A549 (cell line): Measurements from ENCODE around the gene SERPINC1. TPM values are rescaled to one million over a fixed set of nuclear protein-coding genes. Genes with fewer than 3 reads are reported as not detected.

Experiments used
- ATAC-seq, 2 experiments: fragments of 200-7000 bp in 1 of 2; fragments of >200 bp in 1 of 2; cut with Nextera tagmentation in 1 of 2; cut with Tn5 transposase in 1 of 2; 3 replicates each; pipeline versions ENCODE4 v1.8.0 to v1.9.1; 2018 to 2020; ENCODE audit warnings: mild to moderate bottlenecking in 1 of 2, moderate library complexity in 1 of 2
- CTCF ChIA-PET: fragments of 300-600 bp; sonication (Branson Sonifier 250); formaldehyde crosslinking; extraction: SDS; loops from one replicate; lab custom pipeline; 2021; ENCODE audit warnings: antibody characterized with exemption, inconsistent platforms; lab: Yijun Ruan, JAX
- POLR2A ChIA-PET: fragments of 350-600 bp; formaldehyde crosslinking; extraction: SDS; loops from one replicate; lab custom pipeline; 2021; ENCODE audit warnings: antibody characterized with exemption, inconsistent platforms; lab: Yijun Ruan, JAX
- DNase-seq, 2 experiments: peaks; one replicate each; pipeline versions ENCODE4 v3.0.0 to v3.0.0-alpha.2; 2011 to 2016; ENCODE audit warnings: low read depth in 1 of 2, low spot score in 1 of 2
- FAIRE-seq: peaks from 2 replicates; lab custom pipeline; 2011; peaks lifted over from hg19 to GRCh38; lab: Jason Lieb, UNC
- H3K27ac ChIP-seq, 2 experiments: fragments of >200 bp; sonication (Bioruptor Twin); formaldehyde crosslinking; 3 replicates each; pipeline ENCODE4 v1.5.1; 2016 to 2017
- H3K4me1 ChIP-seq: fragments of >200 bp; sonication (Bioruptor Twin); formaldehyde crosslinking; 3 replicates; pipeline ENCODE4 v1.6.1; 2016
- H3K4me2 ChIP-seq: fragments of >200 bp; sonication (Bioruptor Twin); formaldehyde crosslinking; 3 replicates; pipeline ENCODE4 v1.6.1; 2016
- H3K4me3 ChIP-seq: fragments of >200 bp; sonication (Bioruptor Twin); formaldehyde crosslinking; 3 replicates; pipeline ENCODE4 v1.5.1; 2016
- H3K9me3 ChIP-seq: fragments of >200 bp; sonication (Bioruptor Twin); formaldehyde crosslinking; 3 replicates; pipeline ENCODE4 v1.6.1; 2016
- ATOH8 ChIP-seq: fragments of 250-450 bp; sonication (Bioruptor Pico); IDR thresholded peaks from 2 replicates; pipeline ENCODE4 v1.5.0; 2020; ENCODE audit warnings: low read depth, mild to moderate bottlenecking, moderate library complexity
- CBX2 ChIP-seq: fragments of 200-600 bp; sonication (generic); IDR thresholded peaks from 2 replicates; pipeline ENCODE4 v1.6.1; 2016; ENCODE audit warnings: low read depth, mild to moderate bottlenecking, borderline replicate concordance
- E2F6 ChIP-seq: IDR thresholded peaks from 2 replicates; pipeline ENCODE4 v1.6.1; 2012; ENCODE audit warnings: low read depth, borderline replicate concordance
- FOSB ChIP-seq: fragments of 250-450 bp; sonication (Bioruptor Pico); IDR thresholded peaks from 2 replicates; pipeline ENCODE4 v1.5.0; 2020; ENCODE audit warnings: mild to moderate bottlenecking, moderate library complexity
- FOSL2 ChIP-seq, 2 experiments: fragments of 450-650 bp in 1 of 2; fragments of >200 bp in 1 of 2; sonication (Bioruptor Twin) in 1 of 2; formaldehyde crosslinking; IDR thresholded peaks; 2 replicates each; pipeline versions ENCODE4 v1.5.0 to v1.6.1; 2016 to 2020; ENCODE audit warnings: mild to moderate bottlenecking in 1 of 2, moderate library complexity in 1 of 2
- FOXS1 ChIP-seq: fragments of 250-450 bp; sonication (Bioruptor Pico); IDR thresholded peaks from 2 replicates; pipeline ENCODE4 v1.5.0; 2020; ENCODE audit warnings: mild to moderate bottlenecking, moderate library complexity
- GATA3 ChIP-seq: IDR thresholded peaks from 2 replicates; pipeline ENCODE4 v1.6.1; 2012; ENCODE audit warnings: borderline replicate concordance
- HES2 ChIP-seq: fragments of >200 bp; sonication (Bioruptor Twin); formaldehyde crosslinking; IDR thresholded peaks from 2 replicates; pipeline ENCODE4 v1.6.1; 2016
- HMGXB4 ChIP-seq: fragments of 250-450 bp; sonication (Bioruptor Pico); IDR thresholded peaks from 2 replicates; pipeline ENCODE4 v1.5.0; 2021; ENCODE audit warnings: mild to moderate bottlenecking, moderate library complexity, borderline replicate concordance
- HOXA7 ChIP-seq: fragments of 250-450 bp; sonication (Bioruptor Pico); IDR thresholded peaks from 2 replicates; pipeline ENCODE4 v1.5.0; 2020; ENCODE audit warnings: mild to moderate bottlenecking, moderate library complexity
- JUN ChIP-seq, 2 experiments: fragments of >200 bp; sonication (Bioruptor Twin); formaldehyde crosslinking; IDR thresholded peaks; 2 replicates in 1 of 2; 3 replicates in 1 of 2; pipeline ENCODE4 v1.6.1; 2016 to 2017
- KDM1A ChIP-seq: fragments of 200-600 bp; sonication (generic); IDR thresholded peaks from 2 replicates; pipeline ENCODE4 v1.6.1; 2016; ENCODE audit warnings: low read depth, mild to moderate bottlenecking
- MAZ ChIP-seq: fragments of 150-350 bp; IDR thresholded peaks from 2 replicates; pipeline ENCODE4 v1.6.1; 2014; ENCODE audit warnings: antibody characterized with exemption, low read depth, low read length, borderline replicate concordance
- MYC ChIP-seq: IDR thresholded peaks from 2 replicates; pipeline ENCODE4 v1.6.1; 2012; ENCODE audit warnings: mild to moderate bottlenecking, inconsistent platforms, low read length, improper control_type of control experiment, borderline replicate concordance
- NPAS2 ChIP-seq: fragments of 250-450 bp; sonication (Bioruptor Pico); IDR thresholded peaks from 2 replicates; pipeline ENCODE4 v1.8.0; 2022; ENCODE audit warnings: mild to moderate bottlenecking, moderate library complexity, borderline replicate concordance
- PBX3 ChIP-seq: IDR thresholded peaks from 2 replicates; pipeline ENCODE4 v1.6.1; 2012
- PHF8 ChIP-seq: fragments of 200-600 bp; sonication (generic); IDR thresholded peaks from 2 replicates; pipeline ENCODE4 v1.6.1; 2016; ENCODE audit warnings: low read depth, mild to moderate bottlenecking, antibody characterized with exemption, moderate library complexity, borderline replicate concordance
- POLR2AphosphoS2 ChIP-seq: conservative IDR thresholded peaks from 2 replicates; pipeline ENCODE4 v1.6.1; 2012; ENCODE audit warnings: low read length, improper control_type of control experiment, inconsistent platforms
- RAD21 ChIP-seq, 2 experiments: fragments of >200 bp in 1 of 2; sonication (Bioruptor Twin) in 1 of 2; formaldehyde crosslinking in 1 of 2; IDR thresholded peaks in 1 of 2; conservative IDR thresholded peaks in 1 of 2; 2 replicates in 1 of 2; 3 replicates in 1 of 2; pipeline ENCODE4 v1.6.1; 2012 to 2018; ENCODE audit warnings: inconsistent platforms in 1 of 2
- RARB ChIP-seq: fragments of 250-450 bp; sonication (Bioruptor Pico); IDR thresholded peaks from 2 replicates; pipeline ENCODE4 v1.8.0; 2021; ENCODE audit warnings: mild to moderate bottlenecking, moderate library complexity
- RCOR1 ChIP-seq: fragments of 150-350 bp; IDR thresholded peaks from 2 replicates; pipeline ENCODE4 v1.6.1; 2014; ENCODE audit warnings: antibody characterized with exemption, low read length, low read depth
- REST ChIP-seq: fragments of 200-600 bp; sonication (generic); IDR thresholded peaks from 2 replicates; pipeline ENCODE4 v1.6.1; 2016; ENCODE audit warnings: antibody characterized with exemption, mild to moderate bottlenecking, moderate library complexity
- RFX5 ChIP-seq: fragments of 450-650 bp; IDR thresholded peaks from 2 replicates; pipeline ENCODE4 v1.7.1; 2014; ENCODE audit warnings: antibody characterized with exemption, mild to moderate bottlenecking, moderate library complexity
- RNF2 ChIP-seq: fragments of 200-600 bp; sonication (generic); IDR thresholded peaks from 2 replicates; pipeline ENCODE4 v1.6.1; 2016; ENCODE audit warnings: low read depth, mild to moderate bottlenecking, antibody characterized with exemption, moderate library complexity, borderline replicate concordance
- SMC3 ChIP-seq: fragments of >200 bp; sonication (Bioruptor Twin); formaldehyde crosslinking; IDR thresholded peaks from 3 replicates; pipeline ENCODE4 v1.6.1; 2018; ENCODE audit warnings: inconsistent platforms
- SREBF2 ChIP-seq: fragments of 450-650 bp; IDR thresholded peaks from 2 replicates; pipeline ENCODE4 v1.6.1; 2014; ENCODE audit warnings: mild to moderate bottlenecking, moderate library complexity
- TFCP2L1 ChIP-seq: fragments of 250-450 bp; sonication (Bioruptor Pico); IDR thresholded peaks from 2 replicates; pipeline ENCODE4 v1.5.0; 2021; ENCODE audit warnings: mild to moderate bottlenecking
- USF2 ChIP-seq: fragments of 450-650 bp; IDR thresholded peaks from 2 replicates; pipeline ENCODE4 v1.6.1; 2014; ENCODE audit warnings: antibody characterized with exemption
- ZC3H11A ChIP-seq: fragments of 450-650 bp; IDR thresholded peaks from 2 replicates; pipeline ENCODE4 v1.6.1; 2014; ENCODE audit warnings: antibody characterized with exemption, mild to moderate bottlenecking
- polyA plus RNA-seq, 4 experiments: library from polyadenylated mRNA; depleted of rRNA in 3 of 4; stranded (reverse); fragments of >200 nt; fragmentation: RNase III in 1 of 4; extraction: RNeasy Plus Mini Kit Qiagen cat#74134 plus additional on column Dnase treatment in 1 of 4; gene quantifications; 2 replicates in 3 of 4; 3 replicates in 1 of 4; pipeline ENCODE4 v1.2.3, GENCODE V29; 2011 to 2017

The SERPINC1 gene
- polyA plus RNA-seq, 2 of the 4 experiments (the other 2 are of a cell fraction): 0.05 to 0.13 TPM

GRCh38 chr1:173863224-173864161, 53.6 kb downstream of the SERPINC1 start:
- H3K4me3 ChIP-seq: peak overlapping the region; percentile 97; the same call in 1 of the 3 replicates
- no peaks in the 10 kb centered on the region for H3K9me3 ChIP-seq
- peak overlapping the region in 1 of 2 experiments; percentile 97; a peak in 3 of 6 replicates for H3K27ac ChIP-seq
- ChIA-PET POLR2A (no interaction called here), CTCF (interaction anchor here (0.9 to 1.4 kb wide), 2 partner anchors 354 to 434 kb away, joined by 3 to 5 read pairs; no protein-coding TSS in a partner anchor)
- DNase-seq (no peak), ATAC-seq (no peak), FAIRE-seq (no peak)
- H3K4me1 ChIP-seq: peaks cover 24% of the 10 kb centered on the region
- H3K4me2 ChIP-seq: peak overlapping the region; percentile 78
- TF ChIP-seq FOSL2 (IDR thresholded peaks at IDR 0.05) (no peak), FOSL2 (CRISPR knock-in tag; IDR thresholded peaks at IDR 0.05) (no peak), MYC (no peak), RFX5 (no peak), PBX3 (0 out of 2 replicates have a peak, but pooled peaks have one; percentile 2), KDM1A (no peak), RNF2 (no peak), HES2 (no peak), FOXS1 (CRISPR knock-in tag) (no peak), REST (no peak), POLR2AphosphoS2 (peak; percentile 93), HMGXB4 (peak; percentile 61; the same call in 1 of the 2 replicates), ZC3H11A (no peak), HOXA7 (CRISPR knock-in tag) (peak; percentile 97), JUN (IDR thresholded peaks at IDR 0.05) (peak; percentile 8 to 9; a peak in 2 of 5 replicates), USF2 (no peak), PHF8 (no peak), RAD21 (conservative IDR thresholded peaks at IDR 0.05 in 1 of 2, IDR thresholded peaks at IDR 0.05 in 1 of 2) (no peak), MAZ (no peak), SREBF2 (no peak), E2F6 (no peak), NPAS2 (CRISPR knock-in tag) (no peak), SMC3 (no peak), FOSB (CRISPR knock-in tag) (peak; percentile 95; the same call in 1 of the 2 replicates), GATA3 (no peak), ATOH8 (CRISPR knock-in tag) (0 out of 2 replicates have a peak, but pooled peaks have one; percentile 27), RCOR1 (no peak), TFCP2L1 (CRISPR knock-in tag) (peak; percentile 96), CBX2 (no peak), RARB (CRISPR knock-in tag) (peak; percentile 88)
